Activated naive CD8-positive, alpha-beta T cell (primary cell): ENCODE measurements around the gene CASP7.

ENCODE experiments used
- H3K27ac Mint-ChIP-seq: one replicate; pipeline ENCODE4 v1.8.0; 2021; ENCODE audit warnings: mixed read lengths
- H3K27me3 Mint-ChIP-seq: one replicate; pipeline ENCODE4 v1.8.0; 2021; ENCODE audit warnings: mixed read lengths
- H3K36me3 Mint-ChIP-seq: one replicate; pipeline ENCODE4 v1.8.0; 2021; ENCODE audit warnings: mixed read lengths
- H3K4me1 Mint-ChIP-seq: one replicate; pipeline ENCODE4 v1.8.0; 2021; ENCODE audit warnings: low read depth, mixed read lengths
- H3K4me3 Mint-ChIP-seq: one replicate; pipeline ENCODE4 v1.8.0; 2021; ENCODE audit warnings: mild to moderate bottlenecking, mixed read lengths
- H3K9me3 Mint-ChIP-seq: one replicate; pipeline ENCODE4 v1.8.0; 2021; ENCODE audit warnings: low read depth, mixed read lengths

CASP7 gene

GRCh38 chr10:113656896-113657295 is 22.8 kb upstream of the CASP7 start:
- Mint-ChIP-seq H3K4me3 (no peak overlapping the region), H3K36me3 (no peaks in the 10 kb centered on the region), H3K4me1 (no peaks in the 10 kb centered on the region), H3K9me3 (no peaks in the 10 kb centered on the region), H3K27ac (no peak overlapping the region), H3K27me3 (peaks cover 9% of the 10 kb centered on the region)

- no peaks in the 10 kb centered on the region for H3K9me3 Mint-ChIP-seq
- no peaks in the 10 kb centered on the region for H3K4me1 Mint-ChIP-seq
- no peaks in the 10 kb centered on the region for H3K36me3 Mint-ChIP-seq
- peaks cover 9% of the 10 kb centered on the region for H3K27me3 Mint-ChIP-seq
- H3K4me3 Mint-ChIP-seq: no peak overlapping the region
- H3K27ac Mint-ChIP-seq: no peak overlapping the region
Measured at GRCh38 chr10:113657544-113657943, 22.2 kb upstream of the CASP7 start.

GRCh38 chr10:113661332-113661731 is 18.4 kb upstream of the CASP7 start:
- Mint-ChIP-seq H3K4me3 (no peak overlapping the region), H3K36me3 (no peaks in the 10 kb centered on the region), H3K27me3 (peaks cover 7% of the 10 kb centered on the region), H3K27ac (no peak overlapping the region), H3K4me1 (no peaks in the 10 kb centered on the region), H3K9me3 (no peaks in the 10 kb centered on the region)

- H3K36me3 Mint-ChIP-seq: no peaks in the 10 kb centered on the region
- H3K4me3 Mint-ChIP-seq: no peak overlapping the region
- H3K9me3 Mint-ChIP-seq: no peaks in the 10 kb centered on the region
- H3K27ac Mint-ChIP-seq: no peak overlapping the region
- peaks cover 3% of the 10 kb centered on the region for H3K27me3 Mint-ChIP-seq
- H3K4me1 Mint-ChIP-seq: peaks cover 5% of the 10 kb centered on the region
Measured at GRCh38 chr10:113663142-113663541, 16.6 kb upstream of the CASP7 start.

GRCh38 chr10:113663908-113664307 is 15.8 kb upstream of the CASP7 start, which contains the start of gene NRAP:
TSS of gene NRAP (minus strand) at chr10:113664041. CDS start at chr10:113663882, 159 bp downstream.
- Mint-ChIP-seq H3K9me3 (no peaks in the 10 kb centered on the region), H3K4me1 (peaks cover 5% of the 10 kb centered on the region), H3K27me3 (peaks cover 3% of the 10 kb centered on the region), H3K27ac (no peak within 1 kb of the TSS), H3K4me3 (no peak within 1 kb of the TSS), H3K36me3 (no peaks in the 10 kb centered on the region)

- Mint-ChIP-seq H3K9me3 (peaks cover 5% of the 10 kb centered on the region), H3K27me3 (peaks cover 5% of the 10 kb centered on the region), H3K4me3 (no peak overlapping the region), H3K36me3 (peaks cover 2% of the 10 kb centered on the region), H3K4me1 (peaks cover 5% of the 10 kb centered on the region), H3K27ac (no peak overlapping the region)
Measured at GRCh38 chr10:113665352-113665751, 14.4 kb upstream of the CASP7 start.

- no peak overlapping the region for H3K27ac Mint-ChIP-seq
- no peak overlapping the region for H3K4me3 Mint-ChIP-seq
- peaks cover 6% of the 10 kb centered on the region for H3K9me3 Mint-ChIP-seq
- peaks cover 5% of the 10 kb centered on the region for H3K4me1 Mint-ChIP-seq
- peaks cover 7% of the 10 kb centered on the region for H3K36me3 Mint-ChIP-seq
- H3K27me3 Mint-ChIP-seq: peaks cover 10% of the 10 kb centered on the region
Measured at GRCh38 chr10:113665806-113666354, 13.8 kb upstream of the CASP7 start.

GRCh38 chr10:113666682-113667252 is 12.9 kb upstream of the CASP7 start:
- Mint-ChIP-seq H3K36me3 (peaks cover 7% of the 10 kb centered on the region), H3K27me3 (peaks cover 10% of the 10 kb centered on the region), H3K4me1 (peaks cover 5% of the 10 kb centered on the region), H3K27ac (no peak overlapping the region), H3K9me3 (peaks cover 6% of the 10 kb centered on the region), H3K4me3 (no peak overlapping the region)

GRCh38 chr10:113680190-113681111 is 739 bp downstream of the CASP7 start:
- peak overlapping the region; percentile 88 for H3K4me3 Mint-ChIP-seq
- H3K36me3 Mint-ChIP-seq: peaks cover 18% of the 10 kb centered on the region
- peaks cover 47% of the 10 kb centered on the region for H3K4me1 Mint-ChIP-seq
- peak overlapping the region; percentile 93 for H3K27ac Mint-ChIP-seq
- no peaks in the 10 kb centered on the region for H3K9me3 Mint-ChIP-seq
- H3K27me3 Mint-ChIP-seq: no peaks in the 10 kb centered on the region

- Mint-ChIP-seq H3K27me3 (no peaks in the 10 kb centered on the region), H3K9me3 (peaks cover 6% of the 10 kb centered on the region), H3K27ac (peak overlapping the region; percentile 93), H3K36me3 (peaks cover 23% of the 10 kb centered on the region), H3K4me1 (peaks cover 47% of the 10 kb centered on the region), H3K4me3 (peak overlapping the region; percentile 88)
Measured at GRCh38 chr10:113681533-113682470, 2.1 kb downstream of the CASP7 start.

- peaks cover 52% of the 10 kb centered on the region for H3K4me1 Mint-ChIP-seq
Measured at GRCh38 chr10:113683300-113683699, 3.6 kb downstream of the CASP7 start.

GRCh38 chr10:113686028-113686427 is 6.3 kb downstream of the CASP7 start:
- Mint-ChIP-seq H3K27me3 (no peaks in the 10 kb centered on the region), H3K4me1 (peaks cover 51% of the 10 kb centered on the region), H3K9me3 (peaks cover 21% of the 10 kb centered on the region), H3K27ac (no peak overlapping the region), H3K4me3 (no peak overlapping the region), H3K36me3 (peaks cover 54% of the 10 kb centered on the region)

More at GRCh38 chr10:113683300-113683699, 3.6 kb downstream of the CASP7 start:
- Mint-ChIP-seq H3K36me3 (peaks cover 33% of the 10 kb centered on the region), H3K9me3 (peaks cover 14% of the 10 kb centered on the region), H3K27ac (peak overlapping the region; percentile 0), H3K27me3 (no peaks in the 10 kb centered on the region), H3K4me3 (no peak overlapping the region)

- peaks cover 21% of the 10 kb centered on the region for H3K9me3 Mint-ChIP-seq
- H3K27ac Mint-ChIP-seq: no peak overlapping the region
Measured at GRCh38 chr10:113687037-113687436, 7.3 kb downstream of the CASP7 start.

GRCh38 chr10:113689057-113689456 is 9.3 kb downstream of the CASP7 start:
- peak overlapping the region; percentile 15 for H3K4me3 Mint-ChIP-seq
- H3K4me1 Mint-ChIP-seq: peaks cover 28% of the 10 kb centered on the region
- H3K27me3 Mint-ChIP-seq: no peaks in the 10 kb centered on the region
- H3K9me3 Mint-ChIP-seq: peaks cover 36% of the 10 kb centered on the region
- H3K36me3 Mint-ChIP-seq: peaks cover 67% of the 10 kb centered on the region
- peak overlapping the region; percentile 31 for H3K27ac Mint-ChIP-seq

More at GRCh38 chr10:113687037-113687436, 7.3 kb downstream of the CASP7 start:
- H3K27me3 Mint-ChIP-seq: no peaks in the 10 kb centered on the region
- H3K4me3 Mint-ChIP-seq: no peak overlapping the region
- peaks cover 56% of the 10 kb centered on the region for H3K36me3 Mint-ChIP-seq
- peaks cover 41% of the 10 kb centered on the region for H3K4me1 Mint-ChIP-seq
